COLO829 (cell line): ENCODE data around the gene NTSR1.

Experiments
- DNase-seq: peaks from one replicate; pipeline ENCODE4 v3.0.0; 2012; ENCODE audit warnings: low spot score

Gene NTSR1

GRCh38 chr20:62726716-62727583 is 18.3 kb downstream of the NTSR1 start:
- DNase-seq, result no peak

- DNase-seq, result no peak
Measured at GRCh38 chr20:62727584-62728027, 19.0 kb downstream of the NTSR1 start.

- no peak for DNase-seq
Measured at GRCh38 chr20:62728028-62728780, 19.6 kb downstream of the NTSR1 start.

GRCh38 chr20:62728781-62729300 is 20.2 kb downstream of the NTSR1 start:
- no peak for DNase-seq

GRCh38 chr20:62730481-62730880 is 21.8 kb downstream of the NTSR1 start:
- DNase-seq, result no peak

GRCh38 chr20:62732031-62732760 is 23.6 kb downstream of the NTSR1 start:
- DNase-seq, result no peak

GRCh38 chr20:62732842-62733525 is 24.3 kb downstream of the NTSR1 start:
- DNase-seq, result no peak

- no peak for DNase-seq
Measured at GRCh38 chr20:62733526-62733842, 24.8 kb downstream of the NTSR1 start.

GRCh38 chr20:62733891-62734290 is 25.3 kb downstream of the NTSR1 start:
- DNase-seq, result no peak

GRCh38 chr20:62734326-62734725 is 25.7 kb downstream of the NTSR1 start:
- DNase-seq, result no peak

GRCh38 chr20:62734881-62735280 is 26.2 kb downstream of the NTSR1 start:
- DNase-seq, result no peak

GRCh38 chr20:62735331-62735821 is 26.7 kb downstream of the NTSR1 start:
- DNase-seq, result no peak

- no peak for DNase-seq
Measured at GRCh38 chr20:62736026-62736406, 27.4 kb downstream of the NTSR1 start.

GRCh38 chr20:62736407-62737071 is 27.9 kb downstream of the NTSR1 start:
- DNase-seq, result no peak

GRCh38 chr20:62737271-62737811 is 28.7 kb downstream of the NTSR1 start:
- no peak for DNase-seq

GRCh38 chr20:62738025-62738881 is 29.6 kb downstream of the NTSR1 start:
- no peak for DNase-seq

GRCh38 chr20:62739067-62739466 is 30.4 kb downstream of the NTSR1 start:
- DNase-seq, result no peak

GRCh38 chr20:62739581-62740285 is 31.1 kb downstream of the NTSR1 start:
- no peak for DNase-seq
